Esophagus squamous epithelium (tissue), 4 donors: ENCODE data around the gene CTF1.

Experiments
- POLR2A ChIP-seq, 4 donors: fragments of 450-650 bp; IDR thresholded peaks; one replicate each; pipeline ENCODE4 v1.6.1; 2017; ENCODE audit warnings: antibody characterized with exemption in 4 of 4, mild to moderate bottlenecking in 4 of 4, moderate library complexity in 3 of 4
- TF ChIP-seq, protein P1 (sequence below), 6 experiments: fragments of 450-650 bp in 4 of 6; fragments of 200-600 bp in 2 of 6; sonication (generic) in 2 of 6; IDR thresholded peaks; one replicate each; pipeline ENCODE4 v1.5.1; 2016 to 2019; ENCODE audit warnings: antibody characterized with exemption in 6 of 6, mild to moderate bottlenecking in 4 of 6, moderate library complexity in 4 of 6

DNA sequence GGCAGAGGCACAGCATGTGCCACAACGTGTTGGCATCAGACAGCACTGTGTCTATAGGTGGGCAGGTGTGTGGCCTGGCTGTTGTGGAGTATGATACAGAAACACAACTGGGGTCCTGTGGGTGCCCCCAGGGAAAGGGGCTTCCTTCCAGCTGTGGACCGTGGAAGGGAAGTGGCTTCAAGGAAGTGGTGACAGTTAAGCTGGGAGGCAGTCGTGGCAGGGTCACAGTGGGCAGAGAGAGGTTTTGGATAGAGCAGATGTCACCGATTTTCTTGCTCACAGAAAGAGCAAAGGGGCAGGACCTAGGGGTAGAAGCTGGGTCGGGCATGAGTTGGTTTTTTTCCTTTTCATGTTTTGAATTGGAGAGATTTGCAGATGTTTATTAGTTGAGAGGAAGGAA is 41.3 kb downstream of the CTF1 start:
- TF ChIP-seq, protein P1, sequence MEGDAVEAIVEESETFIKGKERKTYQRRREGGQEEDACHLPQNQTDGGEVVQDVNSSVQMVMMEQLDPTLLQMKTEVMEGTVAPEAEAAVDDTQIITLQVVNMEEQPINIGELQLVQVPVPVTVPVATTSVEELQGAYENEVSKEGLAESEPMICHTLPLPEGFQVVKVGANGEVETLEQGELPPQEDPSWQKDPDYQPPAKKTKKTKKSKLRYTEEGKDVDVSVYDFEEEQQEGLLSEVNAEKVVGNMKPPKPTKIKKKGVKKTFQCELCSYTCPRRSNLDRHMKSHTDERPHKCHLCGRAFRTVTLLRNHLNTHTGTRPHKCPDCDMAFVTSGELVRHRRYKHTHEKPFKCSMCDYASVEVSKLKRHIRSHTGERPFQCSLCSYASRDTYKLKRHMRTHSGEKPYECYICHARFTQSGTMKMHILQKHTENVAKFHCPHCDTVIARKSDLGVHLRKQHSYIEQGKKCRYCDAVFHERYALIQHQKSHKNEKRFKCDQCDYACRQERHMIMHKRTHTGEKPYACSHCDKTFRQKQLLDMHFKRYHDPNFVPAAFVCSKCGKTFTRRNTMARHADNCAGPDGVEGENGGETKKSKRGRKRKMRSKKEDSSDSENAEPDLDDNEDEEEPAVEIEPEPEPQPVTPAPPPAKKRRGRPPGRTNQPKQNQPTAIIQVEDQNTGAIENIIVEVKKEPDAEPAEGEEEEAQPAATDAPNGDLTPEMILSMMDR (IDR thresholded peaks at IDR 0.05), result no peak
- no peak for TF ChIP-seq POLR2A (IDR thresholded peaks at IDR 0.05)
